HCT116 (cell line): ENCODE data around the gene HOXA13. TPM values are rescaled to one million over a fixed set of nuclear protein-coding genes. Genes with fewer than 3 reads are reported as not detected.

Source experiments
- ATAC-seq: fragments of 200-7000 bp; cut with Tn5 transposase; 2 replicates; pipeline ENCODE4 v1.9.1; 2020; ENCODE audit warnings: mild to moderate bottlenecking, moderate library complexity
- BruUV-seq: library from RNA; stranded (reverse); fragments of 400-500 nt; replicated peaks from 2 replicates; lab custom pipeline; 2021; lab: Mats Ljungman, UMichigan
- CTCF ChIA-PET: fragments of 300-600 bp; sonication (Branson Sonifier 250); formaldehyde crosslinking; loops from one replicate; lab custom pipeline; 2021; ENCODE audit warnings: antibody characterized with exemption; lab: Charles Lee
- POLR2A ChIA-PET: fragments of 300-600, 350-600 bp; sonication (Branson Sonifier 250); formaldehyde crosslinking; loops from one replicate; lab custom pipeline; 2021; ENCODE audit warnings: antibody characterized with exemption; lab: Charles Lee
- RAD21 ChIA-PET, 2 experiments: fragments of 300-600 bp; sonication (Branson Sonifier 250); formaldehyde crosslinking; loops; one replicate each; lab custom pipeline; 2023; ENCODE audit warnings: low total read pairs in 2 of 2; ENCODE audit not compliant: uncharacterized antibody in 2 of 2, unreplicated experiment in 2 of 2, low non-redundant PET in 1 of 2; lab: Charles Lee
- DNase-seq: peaks from one replicate; pipeline ENCODE4 v3.0.0-alpha.2; 2010; ENCODE audit warnings: low read depth, low spot score
- H2AFZ ChIP-seq: fragments of 200-600 bp; shearing (Covaris generic), sonication (generic); 2 replicates; pipeline ENCODE4 v1.6.1; 2017; ENCODE audit warnings: low read depth, mixed run types, mixed read lengths, antibody characterized with exemption, low read length; ENCODE audit not compliant: poor library complexity, severe bottlenecking
- H3K27ac ChIP-seq: 2 replicates; pipeline ENCODE4 v1.5.1; 2012; ENCODE audit warnings: low read depth, low read length
- H3K27me3 ChIP-seq: fragments of 200-600 bp; sonication (generic); 2 replicates; pipeline ENCODE4 v1.6.1; 2016; ENCODE audit warnings: mixed run types, low read length, mixed read lengths; ENCODE audit not compliant: insufficient read depth
- H3K36me3 ChIP-seq, 2 experiments: fragments of 200-500 bp in 1 of 2; fragments of 200-600 bp in 1 of 2; sonication (Bioruptor generic) in 1 of 2; sonication (generic) in 1 of 2; 2 replicates each; pipeline versions ENCODE4 v1.5.1 to v1.6.1; 2014 to 2016; ENCODE audit warnings: low read length in 2 of 2, inconsistent platforms in 1 of 2, mixed read lengths in 1 of 2, mixed run types in 1 of 2; ENCODE audit not compliant: insufficient read depth in 2 of 2, control insufficient read depth in 1 of 2
- H3K4me1 ChIP-seq, 2 experiments: fragments of 200-600 bp in 1 of 2; sonication (generic) in 1 of 2; 2 replicates each; pipeline versions ENCODE4 v1.5.1 to v1.6.1; 2012 to 2017; ENCODE audit warnings: low read length in 2 of 2, inconsistent platforms in 1 of 2, mild to moderate bottlenecking in 1 of 2, mixed read lengths in 1 of 2, mixed run types in 1 of 2, moderate library complexity in 1 of 2; ENCODE audit not compliant: insufficient read depth in 2 of 2, control insufficient read depth in 1 of 2
- H3K4me2 ChIP-seq: fragments of 200-600 bp; sonication (generic); 2 replicates; pipeline ENCODE4 v1.6.1; 2017; ENCODE audit warnings: mixed run types, low read length, mixed read lengths
- H3K4me3 ChIP-seq, 2 experiments: fragments of 200-600 bp in 1 of 2; sonication (generic) in 1 of 2; replicated peaks in 1 of 2; 2 replicates each; pipeline ENCODE4 v1.5.1; 2011 to 2016; ENCODE audit warnings: low read length in 2 of 2, control low read depth in 1 of 2, low read depth in 1 of 2, mild to moderate bottlenecking in 1 of 2, mixed read lengths in 1 of 2, mixed run types in 1 of 2
- H3K79me2 ChIP-seq: fragments of 200-600 bp; sonication (generic); 2 replicates; pipeline ENCODE4 v1.6.1; 2017; ENCODE audit warnings: mild to moderate bottlenecking, mixed run types, low read length, moderate library complexity, mixed read lengths; ENCODE audit not compliant: insufficient read depth
- H3K9ac ChIP-seq: fragments of 200-600 bp; sonication (generic); 2 replicates; pipeline ENCODE4 v1.6.1; 2016; ENCODE audit warnings: low read length, mixed read lengths
- H3K9me2 ChIP-seq: fragments of 200-600 bp; sonication (generic), shearing (Covaris generic); 2 replicates; pipeline ENCODE4 v1.6.1; 2017; ENCODE audit warnings: mixed run types, mild to moderate bottlenecking, moderate library complexity; ENCODE audit not compliant: insufficient read depth
- H3K9me3 ChIP-seq, 2 experiments: fragments of 200-500 bp in 1 of 2; fragments of 200-600 bp in 1 of 2; sonication (Bioruptor generic) in 1 of 2; sonication (generic) in 1 of 2; 2 replicates each; pipeline ENCODE4 v1.6.1; 2014 to 2017; ENCODE audit warnings: low read length in 2 of 2, mixed read lengths in 2 of 2, inconsistent platforms in 1 of 2, low read depth in 1 of 2, mild to moderate bottlenecking in 1 of 2, mixed run types in 1 of 2, moderate library complexity in 1 of 2; ENCODE audit not compliant: control insufficient read depth in 1 of 2, insufficient read depth in 1 of 2
- H4K20me1 ChIP-seq: fragments of 200-600 bp; sonication (generic), shearing (Covaris generic); 2 replicates; pipeline ENCODE4 v1.6.1; 2017; ENCODE audit warnings: mixed run types, mild to moderate bottlenecking, moderate library complexity; ENCODE audit not compliant: insufficient read depth
- CBX3 ChIP-seq: IDR thresholded peaks from 2 replicates; pipeline ENCODE4 v1.6.1; 2012; ENCODE audit warnings: low read depth
- CEBPB ChIP-seq: IDR thresholded peaks from 2 replicates; pipeline ENCODE4 v1.6.1; 2012; ENCODE audit warnings: low read depth
- EGR1 ChIP-seq: IDR thresholded peaks from 2 replicates; pipeline ENCODE4 v1.6.1; 2012; ENCODE audit warnings: low read depth
- ELF1 ChIP-seq: IDR thresholded peaks from 2 replicates; pipeline ENCODE4 v1.6.1; 2012; ENCODE audit warnings: low read depth, borderline replicate concordance
- EZH2 ChIP-seq: fragments of 200-600 bp; sonication (generic); IDR thresholded peaks from 2 replicates; pipeline ENCODE4 v1.6.1; 2017; ENCODE audit warnings: antibody characterized with exemption, mixed run types
- EZH2phosphoT487 ChIP-seq: fragments of 200-600 bp; IDR thresholded peaks from 2 replicates; pipeline ENCODE4 v1.6.1; 2018; ENCODE audit warnings: antibody characterized with exemption, borderline replicate concordance
- FOSL1 ChIP-seq: IDR thresholded peaks from 2 replicates; pipeline ENCODE4 v1.6.1; 2012; ENCODE audit warnings: low read depth
- SIN3A ChIP-seq: IDR thresholded peaks from 2 replicates; pipeline ENCODE4 v1.6.1; 2012; ENCODE audit warnings: low read depth
- SP1 ChIP-seq: IDR thresholded peaks from 2 replicates; pipeline ENCODE4 v1.6.1; 2012; ENCODE audit warnings: low read depth
- SRF ChIP-seq: IDR thresholded peaks from 2 replicates; pipeline ENCODE4 v1.6.1; 2012; ENCODE audit warnings: low read depth
- TCF7L2 ChIP-seq: IDR thresholded peaks from 2 replicates; pipeline ENCODE4 v1.7.0; 2011; ENCODE audit warnings: borderline replicate concordance, inconsistent platforms; ENCODE audit not compliant: insufficient read depth, insufficient read length; ENCODE audit errors: extremely low read depth
- YY1 ChIP-seq: IDR thresholded peaks from 2 replicates; pipeline ENCODE4 v1.6.1; 2011; ENCODE audit warnings: low read length, low read depth, moderate library complexity, mild to moderate bottlenecking; ENCODE audit not compliant: insufficient replicate concordance; ENCODE audit errors: extremely low read depth
- ZNF274 ChIP-seq: fragments of 200-500 bp; sonication (Bioruptor generic); IDR thresholded peaks from 2 replicates; pipeline ENCODE4 v1.6.1; 2014; ENCODE audit warnings: mild to moderate bottlenecking, low read depth, low read length, inconsistent platforms
- intact Hi-C: fragments of 100-400 bp; cut with micrococcal nuclease; formaldehyde crosslinking; loops from 2 replicates; pipeline ENCODE4 v1.10.0; 2022
- total RNA-seq: library from RNA; stranded (reverse); gene quantifications from one replicate; pipeline ENCODE4 v1.2.1, GENCODE V29; 2021; ENCODE audit not compliant: unreplicated experiment
- TF ChIP-seq, protein P1 (sequence below): IDR thresholded peaks from 2 replicates; pipeline ENCODE4 v1.6.1; 2012
- TF ChIP-seq, protein P2 (sequence below): IDR thresholded peaks from 2 replicates; pipeline ENCODE4 v1.6.1; 2012
- TF ChIP-seq, protein P3 (sequence below): IDR thresholded peaks from 2 replicates; pipeline ENCODE4 v1.6.1; 2012; ENCODE audit warnings: low read depth

The HOXA13 gene
- total RNA-seq, 1 experiment from 2014 or later = 3.6 TPM

DNA sequence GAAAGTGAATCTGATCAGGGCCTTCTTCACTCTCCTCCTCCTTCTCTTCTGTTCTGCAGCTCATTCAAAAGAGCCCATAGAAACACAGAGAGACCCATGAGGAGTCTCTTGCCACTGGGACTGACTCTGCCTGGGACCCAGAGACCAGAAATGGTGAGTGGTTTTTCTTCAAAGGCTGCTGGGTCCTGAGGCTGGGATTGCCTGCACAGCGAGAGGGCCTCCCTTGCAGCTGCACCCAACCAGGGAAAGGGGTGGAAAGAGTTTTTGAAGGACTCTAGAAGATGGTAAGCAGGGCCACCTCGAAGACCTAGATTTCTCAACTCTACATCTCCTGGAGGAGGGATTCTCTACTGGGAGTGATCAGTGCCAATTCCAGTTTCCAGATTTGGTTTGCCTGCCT lies 15.5 kb upstream of the HOXA13 start:
- Histone ChIP-seq H4K20me1 (no peaks in the 10 kb centered on the region), H3K36me3 (no peaks in the 10 kb centered on the region), H3K27me3 (no peaks in the 10 kb centered on the region), H3K9ac (no peak overlapping the region), H3K79me2 (no peaks in the 10 kb centered on the region), H3K4me2 (no peak overlapping the region), H3K4me1 (peaks cover 4 to 7% of the 10 kb centered on the region in 2 experiments; a peak in 3 of 4 replicates), H3K4me3 (no peak overlapping the region), H2AFZ (no peak overlapping the region), H3K9me3 (no peaks in the 10 kb centered on the region), H3K9me2 (no peaks in the 10 kb centered on the region), H3K27ac (no peak overlapping the region)
- DNase-seq (no peak), ATAC-seq (no peak)
- RAD21 ChIA-PET = no interaction called here
- intact Hi-C loops = no loop called here
- POLR2A ChIA-PET = no interaction called here
- TF ChIP-seq FOSL1 = no peak
- no peak for TF ChIP-seq CBX3
- TF ChIP-seq SIN3A = no peak
- TF ChIP-seq ELF1 = no peak
- TF ChIP-seq, protein P1, sequence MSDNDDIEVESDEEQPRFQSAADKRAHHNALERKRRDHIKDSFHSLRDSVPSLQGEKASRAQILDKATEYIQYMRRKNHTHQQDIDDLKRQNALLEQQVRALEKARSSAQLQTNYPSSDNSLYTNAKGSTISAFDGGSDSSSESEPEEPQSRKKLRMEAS = no peak
- TF ChIP-seq, protein P2, sequence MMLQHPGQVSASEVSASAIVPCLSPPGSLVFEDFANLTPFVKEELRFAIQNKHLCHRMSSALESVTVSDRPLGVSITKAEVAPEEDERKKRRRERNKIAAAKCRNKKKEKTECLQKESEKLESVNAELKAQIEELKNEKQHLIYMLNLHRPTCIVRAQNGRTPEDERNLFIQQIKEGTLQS = no peak
- no peak for TF ChIP-seq EZH2
- TF ChIP-seq SP1 = no peak
- no peak for TF ChIP-seq EZH2phosphoT487
- no peak for TF ChIP-seq ZNF274
- BruUV-seq = no TSS peak
- CTCF ChIA-PET = no interaction called here

DNA sequence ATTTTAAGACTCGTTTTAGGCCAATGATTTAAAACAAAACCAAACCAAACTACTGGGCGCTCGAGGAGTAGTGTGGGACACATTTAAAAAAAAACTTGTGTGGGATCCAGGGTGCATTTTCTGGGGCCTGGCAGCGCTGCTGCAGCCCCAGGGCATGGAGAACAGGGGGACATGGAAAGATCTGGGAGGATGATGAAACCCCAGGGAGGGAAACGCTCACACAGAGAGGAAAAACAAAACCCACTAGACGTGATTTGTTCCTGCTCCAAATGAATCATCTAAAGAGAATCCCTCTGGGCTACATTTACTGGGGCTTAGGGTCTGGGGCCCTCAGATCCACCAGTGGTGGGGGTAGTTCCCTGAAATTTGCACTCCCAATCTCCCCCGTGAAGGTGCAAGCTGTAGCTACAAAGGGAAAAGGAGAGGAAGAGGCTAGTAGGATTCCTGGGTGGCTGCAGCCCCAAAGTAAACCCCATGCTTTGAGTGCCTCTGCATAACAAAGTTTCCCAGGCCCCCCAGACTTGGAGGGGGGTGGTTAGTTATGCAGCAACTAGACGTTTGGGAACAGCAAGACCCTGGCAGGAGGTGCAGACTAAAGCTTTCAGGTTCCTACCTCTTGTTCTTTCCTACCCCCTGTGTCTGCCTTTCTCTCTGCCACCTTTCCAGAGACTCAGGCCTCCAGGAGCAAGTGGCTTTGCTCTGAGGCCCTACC lies 14.5 kb upstream of the HOXA13 start:
- no peak for DNase-seq
- no peaks in the 10 kb centered on the region for H4K20me1 ChIP-seq
- no peaks in the 10 kb centered on the region for H3K27me3 ChIP-seq
- H3K4me3 ChIP-seq = no peak overlapping the region
- ATAC-seq = no peak
- H3K4me1 ChIP-seq = peaks cover 4 to 14% of the 10 kb centered on the region in 2 experiments; a peak in 3 of 4 replicates
- BruUV-seq = no TSS peak
- no peaks in the 10 kb centered on the region for H3K9me3 ChIP-seq
- intact Hi-C loops = no loop called here
- H2AFZ ChIP-seq = no peak overlapping the region
- ChIA-PET CTCF (no interaction called here), POLR2A (no interaction called here), RAD21 (no interaction called here)
- no peak overlapping the region for H3K27ac ChIP-seq
- no peaks in the 10 kb centered on the region for H3K36me3 ChIP-seq
- H3K9me2 ChIP-seq = no peaks in the 10 kb centered on the region
- H3K4me2 ChIP-seq = no peak overlapping the region
- no peak overlapping the region for H3K9ac ChIP-seq
- H3K79me2 ChIP-seq = no peaks in the 10 kb centered on the region
- TF ChIP-seq TCF7L2 = no peak
- no peak for TF ChIP-seq SRF
- TF ChIP-seq YY1 = no peak
- TF ChIP-seq EGR1 = no peak
- TF ChIP-seq ELF1 = no peak
- TF ChIP-seq FOSL1 = no peak
- TF ChIP-seq, protein P1 = no peak
- no peak for TF ChIP-seq CEBPB
- TF ChIP-seq, protein P3, sequence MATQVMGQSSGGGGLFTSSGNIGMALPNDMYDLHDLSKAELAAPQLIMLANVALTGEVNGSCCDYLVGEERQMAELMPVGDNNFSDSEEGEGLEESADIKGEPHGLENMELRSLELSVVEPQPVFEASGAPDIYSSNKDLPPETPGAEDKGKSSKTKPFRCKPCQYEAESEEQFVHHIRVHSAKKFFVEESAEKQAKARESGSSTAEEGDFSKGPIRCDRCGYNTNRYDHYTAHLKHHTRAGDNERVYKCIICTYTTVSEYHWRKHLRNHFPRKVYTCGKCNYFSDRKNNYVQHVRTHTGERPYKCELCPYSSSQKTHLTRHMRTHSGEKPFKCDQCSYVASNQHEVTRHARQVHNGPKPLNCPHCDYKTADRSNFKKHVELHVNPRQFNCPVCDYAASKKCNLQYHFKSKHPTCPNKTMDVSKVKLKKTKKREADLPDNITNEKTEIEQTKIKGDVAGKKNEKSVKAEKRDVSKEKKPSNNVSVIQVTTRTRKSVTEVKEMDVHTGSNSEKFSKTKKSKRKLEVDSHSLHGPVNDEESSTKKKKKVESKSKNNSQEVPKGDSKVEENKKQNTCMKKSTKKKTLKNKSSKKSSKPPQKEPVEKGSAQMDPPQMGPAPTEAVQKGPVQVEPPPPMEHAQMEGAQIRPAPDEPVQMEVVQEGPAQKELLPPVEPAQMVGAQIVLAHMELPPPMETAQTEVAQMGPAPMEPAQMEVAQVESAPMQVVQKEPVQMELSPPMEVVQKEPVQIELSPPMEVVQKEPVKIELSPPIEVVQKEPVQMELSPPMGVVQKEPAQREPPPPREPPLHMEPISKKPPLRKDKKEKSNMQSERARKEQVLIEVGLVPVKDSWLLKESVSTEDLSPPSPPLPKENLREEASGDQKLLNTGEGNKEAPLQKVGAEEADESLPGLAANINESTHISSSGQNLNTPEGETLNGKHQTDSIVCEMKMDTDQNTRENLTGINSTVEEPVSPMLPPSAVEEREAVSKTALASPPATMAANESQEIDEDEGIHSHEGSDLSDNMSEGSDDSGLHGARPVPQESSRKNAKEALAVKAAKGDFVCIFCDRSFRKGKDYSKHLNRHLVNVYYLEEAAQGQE = no peak
